IMR-90 (cell line): Measurements from ENCODE around the gene MLLT3. TPM values are rescaled to one million over a fixed set of nuclear protein-coding genes. Genes with fewer than 3 reads are reported as not detected.

Source experiments
- ATAC-seq: fragments of 200-7000 bp; cut with Tn5 transposase; 2 replicates; pipeline ENCODE4 v1.9.1; 2020; ENCODE audit warnings: low read depth, mild to moderate bottlenecking, moderate library complexity
- BruUV-seq: library from RNA; stranded (reverse); fragments of 400-500 nt; replicated peaks from 2 replicates; lab custom pipeline; 2021; lab: Mats Ljungman, UMichigan
- CTCF ChIA-PET: fragments of 300-600 bp; formaldehyde crosslinking; extraction: SDS; loops from one replicate; lab custom pipeline; 2021; ENCODE audit warnings: antibody characterized with exemption; lab: Yijun Ruan, JAX
- POLR2A ChIA-PET: fragments of 300-600 bp; sonication (Branson Sonifier 250); formaldehyde crosslinking; loops from one replicate; lab custom pipeline; 2022; ENCODE audit warnings: antibody characterized with exemption; ENCODE audit not compliant: unreplicated experiment; lab: Charles Lee
- DNase-seq: peaks from one replicate; pipeline ENCODE4 v3.0.0; 2013
- H2AFZ ChIP-seq: replicated peaks from 2 replicates; pipeline ENCODE3; 2013; ENCODE audit warnings: low read length, mild to moderate bottlenecking; ENCODE audit not compliant: poor library complexity
- H2AK5ac ChIP-seq: 2 replicates; pipeline ENCODE4 v1.6.1; 2013; ENCODE audit warnings: low read depth, low read length, inconsistent platforms
- H2AK9ac ChIP-seq: replicated peaks from 2 replicates; pipeline ENCODE3; 2013; ENCODE audit warnings: mild to moderate bottlenecking, low read depth, low read length, moderate library complexity; ENCODE audit not compliant: poor library complexity
- H2BK120ac ChIP-seq: 2 replicates; pipeline ENCODE4 v1.6.1; 2013; ENCODE audit warnings: low read depth, low read length, inconsistent platforms
- H2BK15ac ChIP-seq: 3 replicates; pipeline ENCODE4 v1.6.1; 2013; ENCODE audit warnings: low read depth, low read length, inconsistent platforms
- H2BK20ac ChIP-seq: 2 replicates; pipeline ENCODE4 v1.6.1; 2013; ENCODE audit warnings: low read depth, mild to moderate bottlenecking, inconsistent platforms, low read length, moderate library complexity
- H2BK5ac ChIP-seq: 2 replicates; pipeline ENCODE4 v1.6.1; 2013; ENCODE audit warnings: mild to moderate bottlenecking, low read depth, low read length, inconsistent platforms; ENCODE audit not compliant: poor library complexity, severe bottlenecking
- H3K14ac ChIP-seq: replicated peaks from 2 replicates; pipeline ENCODE4 v1.6.1; 2013; ENCODE audit warnings: low read depth, low read length, inconsistent platforms
- H3K18ac ChIP-seq: 2 replicates; pipeline ENCODE4 v1.6.1; 2013; ENCODE audit warnings: low read depth, low read length, control low read depth
- H3K23ac ChIP-seq: 2 replicates; pipeline ENCODE4 v1.6.1; 2013; ENCODE audit warnings: low read depth, low read length, inconsistent platforms
- H3K27ac ChIP-seq: 2 replicates; pipeline ENCODE4 v1.5.1; 2013; ENCODE audit warnings: mild to moderate bottlenecking, control low read depth, low read length; ENCODE audit not compliant: insufficient read depth
- H3K27me3 ChIP-seq: 2 replicates; pipeline ENCODE4 v1.6.1; 2013; ENCODE audit warnings: low read length; ENCODE audit not compliant: control insufficient read depth, insufficient read depth
- H3K36me3 ChIP-seq: 2 replicates; pipeline ENCODE4 v1.6.1; 2013; ENCODE audit warnings: low read length, mixed read lengths; ENCODE audit not compliant: control insufficient read depth, insufficient read depth
- H3K4ac ChIP-seq: 2 replicates; pipeline ENCODE4 v1.6.1; 2013; ENCODE audit warnings: low read depth, low read length, inconsistent platforms
- H3K4me1 ChIP-seq: 2 replicates; pipeline ENCODE4 v1.6.1; 2013; ENCODE audit warnings: low read length, mixed read lengths; ENCODE audit not compliant: control insufficient read depth, insufficient read depth
- H3K4me2 ChIP-seq: 2 replicates; pipeline ENCODE4 v1.6.1; 2013; ENCODE audit warnings: low read depth, mild to moderate bottlenecking, control low read depth, low read length, moderate library complexity
- H3K4me3 ChIP-seq: 2 replicates; pipeline ENCODE4 v1.5.1; 2013; ENCODE audit warnings: low read depth, mild to moderate bottlenecking, control low read depth, low read length, moderate library complexity; ENCODE audit not compliant: insufficient read depth
- H3K56ac ChIP-seq: 2 replicates; pipeline ENCODE4 v1.6.1; 2013; ENCODE audit warnings: low read length, inconsistent platforms; ENCODE audit not compliant: insufficient read depth; ENCODE audit errors: extremely low read depth
- H3K79me1 ChIP-seq, 2 experiments: 2 replicates each; pipeline ENCODE4 v1.6.1; 2013; ENCODE audit warnings: low read length in 2 of 2, inconsistent platforms in 1 of 2, low read depth in 1 of 2
- H3K9ac ChIP-seq: 2 replicates; pipeline ENCODE4 v1.6.1; 2013; ENCODE audit warnings: low read depth, low read length, control low read depth
- H3K9me1 ChIP-seq: 2 replicates; pipeline ENCODE4 v1.6.1; 2013; ENCODE audit warnings: low read length, inconsistent platforms; ENCODE audit not compliant: insufficient read depth
- H3K9me3 ChIP-seq: 2 replicates; pipeline ENCODE4 v1.6.1; 2013; ENCODE audit warnings: low read length; ENCODE audit not compliant: control insufficient read depth, insufficient read depth
- H4K20me1 ChIP-seq: 2 replicates; pipeline ENCODE4 v1.6.1; 2013; ENCODE audit warnings: low read length, inconsistent platforms; ENCODE audit not compliant: insufficient read depth
- H4K5ac ChIP-seq: 2 replicates; pipeline ENCODE4 v1.6.1; 2013; ENCODE audit warnings: mild to moderate bottlenecking, low read depth, low read length, control low read depth
- H4K8ac ChIP-seq, 2 experiments: 2 replicates each; pipeline ENCODE4 v1.6.1; 2013; ENCODE audit warnings: low read depth in 2 of 2, low read length in 2 of 2, control low read depth in 1 of 2, inconsistent platforms in 1 of 2
- H4K91ac ChIP-seq: 2 replicates; pipeline ENCODE4 v1.6.1; 2013; ENCODE audit warnings: low read depth, low read length, inconsistent platforms; ENCODE audit not compliant: insufficient read depth
- BHLHE40 ChIP-seq: fragments of 150-350 bp; IDR thresholded peaks from 2 replicates; pipeline ENCODE4 v1.6.1; 2016; ENCODE audit warnings: mild to moderate bottlenecking, low read depth, low read length
- CEBPB ChIP-seq: IDR thresholded peaks from 2 replicates; pipeline ENCODE4 v1.6.1; 2012; ENCODE audit warnings: low read depth, low read length, improper control_type of control experiment
- CHD1 ChIP-seq: IDR thresholded peaks from 2 replicates; pipeline ENCODE4 v1.6.1; 2012; ENCODE audit warnings: low read depth, low read length, improper control_type of control experiment
- CTCF ChIP-seq: conservative IDR thresholded peaks from 2 replicates; pipeline ENCODE4 v1.5.1; 2012; ENCODE audit warnings: mild to moderate bottlenecking, low read depth, low read length, improper control_type of control experiment
- ELK1 ChIP-seq: fragments of 150-350 bp; IDR thresholded peaks from 2 replicates; pipeline ENCODE4 v1.6.1; 2016; ENCODE audit warnings: low read depth, mild to moderate bottlenecking, low read length, moderate library complexity, borderline replicate concordance
- FOS ChIP-seq: fragments of 150-350 bp; IDR thresholded peaks from 2 replicates; pipeline ENCODE4 v1.6.1; 2016; ENCODE audit warnings: low read depth, low read length
- MAFK ChIP-seq: IDR thresholded peaks from 2 replicates; pipeline ENCODE4 v1.6.1; 2012; ENCODE audit warnings: low read depth, low read length, improper control_type of control experiment
- MAZ ChIP-seq: IDR thresholded peaks from 2 replicates; pipeline ENCODE4 v1.6.1; 2012; ENCODE audit warnings: low read depth, mild to moderate bottlenecking, low read length, improper control_type of control experiment, moderate library complexity, borderline replicate concordance
- MXI1 ChIP-seq: IDR thresholded peaks from 2 replicates; pipeline ENCODE4 v1.6.1; 2012; ENCODE audit warnings: low read depth, mild to moderate bottlenecking, low read length, moderate library complexity, borderline replicate concordance
- NFE2L2 ChIP-seq: fragments of 150-350 bp; IDR thresholded peaks from 2 replicates; pipeline ENCODE4 v1.6.1; 2016; ENCODE audit warnings: low read depth, mild to moderate bottlenecking, low read length
- POLR2A ChIP-seq: IDR thresholded peaks from 2 replicates; pipeline ENCODE4 v1.6.1; 2012; ENCODE audit warnings: mild to moderate bottlenecking, low read depth, low read length
- RAD21 ChIP-seq: IDR thresholded peaks from 2 replicates; pipeline ENCODE4 v1.6.1; 2012; ENCODE audit warnings: low read length, improper control_type of control experiment
- RCOR1 ChIP-seq: IDR thresholded peaks from 2 replicates; pipeline ENCODE4 v1.6.1; 2012; ENCODE audit warnings: mild to moderate bottlenecking, low read length, improper control_type of control experiment; ENCODE audit not compliant: insufficient replicate concordance
- RFX5 ChIP-seq: IDR thresholded peaks from 2 replicates; pipeline ENCODE4 v1.8.0; 2012; ENCODE audit warnings: low read depth, mild to moderate bottlenecking, low read length, moderate library complexity
- SMC3 ChIP-seq: fragments of 150-350 bp; IDR thresholded peaks from 2 replicates; pipeline ENCODE4 v1.6.1; 2016; ENCODE audit warnings: low read depth, mild to moderate bottlenecking, antibody characterized with exemption, low read length, moderate library complexity
- USF2 ChIP-seq: fragments of 150-350 bp; IDR thresholded peaks from 2 replicates; pipeline ENCODE4 v1.6.1; 2017; ENCODE audit warnings: mild to moderate bottlenecking, antibody characterized with exemption, low read length, low read depth
- WGBS, 2 experiments: methylation state at CpG; one replicate each; pipeline versions ENCODE4 v1.1.5 to v1.1.7; 2013; ENCODE audit warnings: missing lambda C conversion rate in 2 of 2; ENCODE audit not compliant: insufficient read length in 1 of 2; ENCODE audit errors: extremely low coverage in 2 of 2; 5-methylcytosine and 5-hydroxymethylcytosine counted together
- dilution Hi-C: fragments of 300-500 bp; cut with HindIII; formaldehyde crosslinking; loops from one replicate; pipeline ENCODE4 v1.14.3; 2018; ENCODE audit warnings: low sequenced_read_pairs; ENCODE audit not compliant: unreplicated experiment
- in situ Hi-C: fragments of 300-500 bp; cut with MboI; formaldehyde crosslinking; loops from 3 replicates; pipeline ENCODE4 v1.14.3; 2019; ENCODE audit warnings: low sequenced_read_pairs, inconsistent platforms, mixed read lengths
- intact Hi-C: fragments of 100-400 bp; cut with micrococcal nuclease; formaldehyde crosslinking; loops from 2 replicates; pipeline ENCODE4 v1.10.0; 2022
- polyA plus RNA-seq, 3 experiments: library from polyadenylated mRNA; depleted of rRNA; stranded (reverse); fragments of >200 nt; gene quantifications; 2 replicates each; pipeline ENCODE4 v1.2.3, GENCODE V29; 2012; ENCODE audit warnings: low replicate concordance in 1 of 3
- total RNA-seq: library from RNA; depleted of rRNA; stranded (reverse); fragments of >200 nt; gene quantifications from 2 replicates; pipeline ENCODE4 v1.2.3, GENCODE V29; 2012

The MLLT3 gene
- total and polyA plus RNA-seq, 2 of the 4 experiments (the other 2 are of a cell fraction), result 10.4 to 21.1 TPM

- Histone ChIP-seq H3K4me3 (no peak overlapping the region), H2BK5ac (no peak overlapping the region), H3K9me1 (no peaks in the 10 kb centered on the region), H3K56ac (no peak overlapping the region), H3K27me3 (no peaks in the 10 kb centered on the region), H3K36me3 (no peaks in the 10 kb centered on the region), H3K9me3 (no peaks in the 10 kb centered on the region), H4K91ac (no peak overlapping the region), H3K4me2 (no peak overlapping the region), H3K18ac (no peak overlapping the region), H3K4ac (no peak overlapping the region), H3K79me1 (peaks cover 0 to 3% of the 10 kb centered on the region in 2 experiments; a peak in 1 of 4 replicates), H3K23ac (no peak overlapping the region), H2AK5ac (no peak overlapping the region), H4K20me1 (no peaks in the 10 kb centered on the region), H3K14ac (no peak overlapping the region), H4K8ac (no peak overlapping the region), H2AFZ (no peak overlapping the region), H2BK15ac (no peak overlapping the region), H3K9ac (no peak overlapping the region), H4K5ac (no peak overlapping the region), H3K27ac (no peak overlapping the region), H2BK120ac (no peak overlapping the region), H2BK20ac (no peak overlapping the region), H2AK9ac (no peak overlapping the region), H3K4me1 (no peaks in the 10 kb centered on the region)
- CTCF ChIA-PET, result interaction anchor here (1.3 kb wide), 1 partner anchor 21 kb away, joined by 3 read pairs; no protein-coding TSS in a partner anchor
- ATAC-seq (no peak), DNase-seq (no peak)
- dilution Hi-C loops (no loop called here), in situ Hi-C loops (no loop called here), intact Hi-C loops (no loop called here)
- POLR2A ChIA-PET, result no interaction called here
- TF ChIP-seq CTCF (no peak), MAZ (no peak), CEBPB (no peak), MAFK (no peak), RFX5 (no peak), USF2 (no peak), ELK1 (no peak), BHLHE40 (no peak), SMC3 (no peak), FOS (no peak), MXI1 (no peak), RAD21 (no peak), POLR2A (no peak), NFE2L2 (no peak), CHD1 (no peak), RCOR1 (no peak)
- BruUV-seq, result no TSS peak
- no CpG with 5 or more reads among the region's 1 CpG for WGBS, 2 experiments
Observed at GRCh38 chr9:20428976-20429375, 193.3 kb downstream of the MLLT3 start.
